Ovary (tissue), 9 donors: ENCODE results near the gene AGO1. TPM values are rescaled to one million over a fixed set of nuclear protein-coding genes. Genes with fewer than 3 reads are reported as not detected.

Experiments used
- DNase-seq, 5 donors: peaks; one replicate each; pipeline ENCODE4 v3.0.0-alpha.2; 2019 to 2020
- H3K27ac ChIP-seq, 2 donors: fragments of 200-600 bp; one replicate each; pipeline versions ENCODE4 v1.5.1 to v1.8.0; 2019 to 2022
- H3K27me3 ChIP-seq: fragments of 200-600 bp; one replicate; pipeline ENCODE4 v1.8.0; 2022
- H3K36me3 ChIP-seq: fragments of 200-600 bp; sonication (generic); one replicate; pipeline ENCODE4 v1.5.1; 2019
- H3K4me1 ChIP-seq: one replicate; pipeline ENCODE4 v1.8.1; 2013; ENCODE audit warnings: mild to moderate bottlenecking, moderate library complexity; ENCODE audit not compliant: insufficient read depth
- H3K4me3 ChIP-seq: fragments of 200-600 bp; sonication (generic); one replicate; pipeline ENCODE4 v1.5.1; 2017
- H3K9me3 ChIP-seq, 2 donors: fragments of 200-600 bp in 1 of 2; sonication (generic) in 1 of 2; one replicate each; pipeline versions ENCODE4 v1.5.1 to v1.8.1; 2013 to 2019; ENCODE audit warnings: mild to moderate bottlenecking in 1 of 2, moderate library complexity in 1 of 2
- CTCF ChIP-seq, 3 donors: fragments of 450-650 bp in 2 of 3; fragments of 200-600 bp in 1 of 3; IDR thresholded peaks; one replicate each; pipeline versions ENCODE4 v1.5.1 to v1.8.0; 2016 to 2022; ENCODE audit warnings: antibody characterized with exemption in 3 of 3, mild to moderate bottlenecking in 1 of 3
- EP300 ChIP-seq: sonication (generic); formaldehyde crosslinking; IDR thresholded peaks from one replicate; pipeline ENCODE4 v1.6.1; 2017; ENCODE audit warnings: antibody characterized with exemption
- POLR2A ChIP-seq: fragments of 450-650 bp; IDR thresholded peaks from one replicate; pipeline ENCODE4 v1.6.1; 2017; ENCODE audit warnings: antibody characterized with exemption, mild to moderate bottlenecking, moderate library complexity
- WGBS, 3 donors: extraction: QIAGEN DNeasy Blood & Tissue Kit in 1 of 3; methylation state at CpG; one replicate each; pipeline versions ENCODE4 v1.1.5 to v1.1.7; 2013 to 2017; 5-methylcytosine and 5-hydroxymethylcytosine counted together
- intact Hi-C, 4 donors: fragments of 100-400 bp; cut with DNase I; formaldehyde crosslinking; loops; one replicate each; pipeline versions ENCODE4 v1.11.0 to v1.15.1; 2022 to 2023
- polyA plus RNA-seq, 2 donors: library from polyadenylated mRNA; stranded (reverse); fragments of 200-250 nt in 1 of 2; fragments of 350-450 nt in 1 of 2; fragmentation: Illumina TruSeq in 1 of 2; extraction: RNeasy Lipid Tissue Mini Kit (QIAGEN cat#74804) in 1 of 2; gene quantifications; one replicate each; pipeline ENCODE4 v1.2.3, GENCODE V29; 2013 to 2014
- total RNA-seq, 7 donors: library from RNA; depleted of rRNA in 2 of 7; stranded (reverse); fragments of >200 nt in 2 of 7; fragmentation: NEBNext Ultra II Directional in 3 of 7; extraction: Animal tissue kit (Norgen Biotek cat#: 25700) in 3 of 7; gene quantifications; one replicate each; pipeline versions ENCODE4 v1.1.0 to v1.2.4, GENCODE V29; 2016 to 2023
- donor health status: DM: no; HTN: no; CAD: no; lungs with moderate emphysema.
- donor health status: DM: no; HTN: no; CAD: no.
- donor health status: Bipolar disorder and iron deficiency.
- donor health status: DM: yes; HTN: yes; CAD: no.
- donor health status: DM: no; HTN: no; CAD: no.
- donor health status: DM: yes; HTN: yes; CAD: no.

Gene AGO1
- total and polyA plus RNA-seq, 9 donors: 5.1 to 34.0 (median 27.6) TPM

DNA sequence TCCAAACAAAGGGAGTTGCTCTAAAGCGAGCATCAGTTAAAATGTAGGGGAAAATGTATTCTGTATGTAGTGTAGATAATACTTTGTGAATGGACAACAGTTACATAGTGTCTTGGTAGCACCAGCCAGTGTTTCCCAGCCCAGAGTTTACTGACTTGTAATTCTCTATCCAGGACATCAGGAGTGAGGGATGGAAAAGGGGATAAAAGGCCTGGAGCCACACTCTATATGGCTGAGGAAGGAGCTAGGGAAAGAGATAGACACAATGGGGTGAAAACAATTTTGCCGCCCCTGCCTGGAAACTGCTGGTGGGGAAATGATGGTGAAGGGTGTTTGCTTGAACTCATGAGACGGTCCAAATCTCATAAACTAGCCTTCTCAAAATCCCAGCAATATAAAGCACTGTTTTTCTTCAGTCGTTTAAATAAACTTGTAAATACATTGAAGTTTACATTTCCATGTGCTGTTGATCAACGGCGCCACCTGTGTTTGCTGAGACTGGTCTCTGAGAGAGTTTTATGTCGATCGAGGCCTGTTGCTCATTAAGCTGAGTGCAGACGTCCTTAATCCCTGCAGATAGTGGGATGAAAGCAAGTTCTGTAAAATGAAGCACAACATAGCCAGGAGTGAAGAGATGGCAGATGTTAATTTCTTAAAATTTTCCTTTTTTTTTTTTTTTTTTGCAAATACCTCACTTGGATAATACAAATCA, 27.9 kb upstream of the AGO1 start:
- no peak for DNase-seq
- intact Hi-C loops: loop anchor here in 1 of 4 donors (5.0 kb wide), 1 partner anchor 1317 kb away; no protein-coding TSS in a partner anchor

GRCh38 chr1:35856964-35857363, 26.0 kb upstream of the AGO1 start:
- WGBS, 3 donors: 35 to 63% (median 56%) methylated on average over 1 of the region's 1 CpG
- Histone ChIP-seq H3K9me3 (no peaks in the 10 kb centered on the region), H3K27ac (no peak overlapping the region), H3K27me3 (no peaks in the 10 kb centered on the region), H3K4me1 (peaks cover under 1% of the 10 kb centered on the region), H3K4me3 (no peak overlapping the region), H3K36me3 (no peaks in the 10 kb centered on the region)
- TF ChIP-seq CTCF (IDR thresholded peaks at IDR 0.05) (no peak), EP300 (no peak), POLR2A (no peak)
- DNase-seq: no peak
- intact Hi-C loops: no loop called here

More for the DNA sequence above, 27.9 kb upstream of the AGO1 start:
- H3K36me3 ChIP-seq: no peaks in the 10 kb centered on the region
- no peak overlapping the region for H3K27ac ChIP-seq
- TF ChIP-seq POLR2A: no peak
- TF ChIP-seq EP300: no peak
- no peak for TF ChIP-seq CTCF (IDR thresholded peaks at IDR 0.05)
- H3K4me1 ChIP-seq: peaks cover 6% of the 10 kb centered on the region
- no peak overlapping the region for H3K4me3 ChIP-seq
- WGBS, 3 donors: 74 to 75% (median 74%) methylated on average over 9 of the region's 9 CpGs
- H3K9me3 ChIP-seq: no peaks in the 10 kb centered on the region
- H3K27me3 ChIP-seq: no peaks in the 10 kb centered on the region

- H3K36me3 ChIP-seq: no peaks in the 10 kb centered on the region
- intact Hi-C loops: no loop called here
- H3K9me3 ChIP-seq: no peaks in the 10 kb centered on the region
- H3K27me3 ChIP-seq: no peaks in the 10 kb centered on the region
- H3K27ac ChIP-seq: no peak overlapping the region
- H3K4me3 ChIP-seq: no peak overlapping the region
- H3K4me1 ChIP-seq: no peaks in the 10 kb centered on the region
- TF ChIP-seq EP300: no peak
- DNase-seq: no peak
Measured at GRCh38 chr1:35857830-35858229, 25.2 kb upstream of the AGO1 start.

DNA sequence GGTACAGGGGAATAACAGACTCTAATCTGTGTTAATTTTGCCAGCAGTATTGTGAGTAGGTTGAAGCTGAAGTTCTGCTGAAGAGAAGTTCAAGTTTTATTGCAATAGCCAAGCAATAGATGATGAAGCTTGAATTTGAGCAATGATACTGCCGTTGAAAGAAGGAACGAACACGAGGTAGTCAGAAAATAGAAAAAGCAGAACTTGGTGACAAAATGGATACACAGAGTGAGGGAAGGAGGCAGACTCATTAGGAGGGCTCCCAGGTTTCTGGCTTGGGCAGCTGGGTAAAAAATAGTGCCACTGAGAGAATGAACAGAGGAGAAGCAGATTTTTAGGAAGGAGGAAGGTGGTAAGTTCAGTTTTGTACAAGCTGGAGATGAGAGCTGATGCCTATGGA, 22.3 kb upstream of the AGO1 start:
- no peak for DNase-seq
- no peak overlapping the region for H3K27ac ChIP-seq
- H3K27me3 ChIP-seq: no peaks in the 10 kb centered on the region
- no peaks in the 10 kb centered on the region for H3K36me3 ChIP-seq
- H3K4me1 ChIP-seq: no peaks in the 10 kb centered on the region
- TF ChIP-seq CTCF (IDR thresholded peaks at IDR 0.05): no peak
- no peak for TF ChIP-seq POLR2A
- TF ChIP-seq EP300: no peak
- intact Hi-C loops: no loop called here
- WGBS, 3 donors: 80 to 86% (median 82%) methylated on average over 3 of the region's 3 CpGs
- no peak overlapping the region for H3K4me3 ChIP-seq
- H3K9me3 ChIP-seq: no peaks in the 10 kb centered on the region

- intact Hi-C loops: no loop called here
- 97 to 100% (median 98%) methylated on average over 1 of the region's 1 CpG for WGBS, 3 donors
- Histone ChIP-seq H3K4me3 (no peak overlapping the region), H3K4me1 (no peaks in the 10 kb centered on the region), H3K9me3 (no peaks in the 10 kb centered on the region), H3K27ac (no peak overlapping the region), H3K27me3 (no peaks in the 10 kb centered on the region), H3K36me3 (no peaks in the 10 kb centered on the region)
- no peak for TF ChIP-seq EP300
- TF ChIP-seq POLR2A: no peak
- no peak for TF ChIP-seq CTCF (IDR thresholded peaks at IDR 0.05)
- no peak for DNase-seq
Measured at GRCh38 chr1:35863136-35863535, 19.9 kb upstream of the AGO1 start.
